NCI-H128 (cell line): ENCODE data around the gene PPP1R12A.
"Not testable (repeated sequence)": the region's sequence is repeated elsewhere in the genome, so short reads cannot be mapped to it uniquely, and the experiment has no call there.

Experiments
- DNase-seq: peaks from one replicate; lab custom pipeline; 2025; ENCODE audit not compliant: unreplicated experiment; lab: John Stamatoyannopoulos, UW

PPP1R12A gene

DNA sequence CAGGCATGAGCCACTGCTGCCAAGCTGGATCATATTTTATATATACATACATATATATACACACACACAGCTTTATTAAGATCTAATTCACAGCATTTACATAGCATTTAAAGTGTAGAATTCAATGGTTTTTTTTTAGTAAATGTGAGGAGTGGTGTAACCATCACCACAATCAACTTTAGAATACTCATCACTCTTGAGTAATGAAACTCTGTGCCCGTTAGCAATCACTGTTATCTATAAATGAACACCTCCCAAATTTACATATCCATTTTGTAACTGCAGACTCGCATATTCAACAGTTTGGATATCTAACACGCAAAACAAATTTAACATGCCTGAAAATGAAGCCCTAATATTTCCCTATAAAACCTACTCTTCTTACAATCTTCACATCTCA, 90.9 kb downstream of the PPP1R12A start:
- DNase-seq: no peak

DNA sequence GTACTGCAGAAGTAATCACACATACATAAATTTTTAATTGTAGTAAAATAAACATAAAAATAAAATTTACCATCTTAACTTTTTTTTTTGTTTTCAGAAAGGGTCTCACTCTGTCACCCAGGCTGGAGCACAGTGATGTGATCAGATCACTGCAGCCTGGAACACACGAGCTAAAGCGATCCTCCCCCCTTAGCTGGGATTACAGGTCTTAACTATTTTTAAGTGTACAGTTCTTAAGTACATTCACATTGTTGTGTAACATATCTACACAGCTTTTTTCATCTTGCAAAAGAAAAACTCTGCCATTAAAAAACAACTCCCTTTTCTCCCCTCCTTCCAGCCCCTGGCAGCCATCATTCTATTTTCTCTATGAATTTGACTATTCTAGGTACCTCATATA, 92.3 kb downstream of the PPP1R12A start:
- DNase-seq: no peak

DNA sequence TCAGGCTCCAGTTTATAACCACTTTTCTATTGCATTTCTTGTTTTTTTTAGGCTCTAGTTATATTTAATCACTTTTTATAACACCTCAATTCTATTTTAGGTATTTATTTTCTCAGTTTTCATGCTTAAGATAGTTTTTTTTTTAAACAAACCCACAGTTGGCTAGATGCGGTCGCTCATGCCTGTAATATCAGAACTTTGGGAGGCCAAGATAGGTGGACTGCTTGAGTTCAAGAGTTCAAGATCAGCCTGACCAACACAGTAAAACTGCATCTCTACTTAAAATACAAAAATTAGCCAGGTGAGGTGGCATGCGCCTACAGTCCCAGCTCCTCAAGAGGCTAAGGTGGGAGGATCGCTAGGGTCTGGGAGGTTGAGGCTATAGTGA, 93.0 kb downstream of the PPP1R12A start:
- no peak for DNase-seq

DNA sequence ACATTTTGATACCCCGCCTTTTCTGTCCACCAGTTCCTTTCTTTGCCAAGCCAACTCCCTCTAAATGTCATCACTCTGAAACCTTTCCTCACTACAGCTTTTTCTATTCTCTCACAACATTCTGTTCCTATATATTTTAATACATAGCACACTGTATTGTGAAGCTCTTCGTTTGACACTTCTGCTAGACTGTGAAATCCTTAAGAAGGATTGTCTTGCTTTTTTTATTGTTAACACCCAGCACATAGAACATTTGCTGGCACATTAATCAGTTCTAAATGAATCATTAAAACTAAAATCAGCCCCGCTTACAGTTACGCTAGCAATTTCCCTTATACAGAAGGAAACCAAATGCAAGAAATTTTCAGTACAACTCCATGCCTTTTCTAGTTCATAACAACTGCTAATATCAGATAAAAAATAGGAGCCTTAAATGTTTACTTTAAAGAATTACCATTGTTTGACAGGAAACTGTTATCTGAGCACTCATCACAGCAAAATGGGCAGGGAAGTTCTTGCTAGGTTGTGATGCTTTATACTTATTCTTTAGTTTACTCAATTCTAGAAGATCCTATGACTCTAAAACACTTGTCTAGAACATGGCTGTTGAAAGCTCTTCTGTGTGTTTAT, 93.5 kb downstream of the PPP1R12A start:
- DNase-seq: no peak

DNA sequence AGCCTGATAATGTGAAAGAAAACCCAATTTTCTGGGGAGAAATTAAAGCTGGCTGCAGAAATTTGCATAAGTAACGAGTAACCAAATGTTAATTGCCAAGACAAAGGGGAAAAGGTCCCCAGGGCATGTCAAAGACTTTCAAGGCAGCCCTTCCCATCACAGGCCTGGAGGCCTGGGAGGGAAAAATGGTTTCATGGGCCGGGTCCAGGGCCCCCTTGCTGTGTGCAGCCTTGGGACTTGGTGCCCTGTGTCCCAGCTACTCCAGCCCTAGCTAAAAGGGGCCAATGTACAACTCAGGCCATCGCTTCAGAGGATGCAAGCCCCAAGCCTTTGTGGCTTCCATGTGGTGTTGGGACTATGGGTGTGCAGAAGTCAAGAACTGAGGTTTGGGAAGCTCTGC, 96.5 kb downstream of the PPP1R12A start:
- DNase-seq: no peak

DNA sequence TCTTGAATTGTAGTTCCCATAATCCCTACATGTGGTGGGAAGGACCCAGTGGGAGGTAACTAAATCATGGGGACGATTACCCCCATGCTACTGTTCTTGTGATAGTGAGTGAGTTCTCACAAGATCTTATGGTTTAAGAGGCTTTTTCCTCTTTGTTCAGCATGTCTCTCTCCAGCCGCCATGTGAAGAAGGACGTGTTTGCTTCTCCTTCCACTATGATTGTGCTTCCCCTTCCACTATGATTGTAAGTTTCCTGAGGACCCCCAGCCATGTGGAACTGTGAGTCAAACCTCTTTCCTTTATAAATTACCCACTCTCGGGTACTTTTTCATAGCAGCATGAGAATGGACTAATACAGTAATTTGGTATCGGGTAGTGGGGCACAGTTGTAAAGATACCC, 97.3 kb downstream of the PPP1R12A start:
- no peak for DNase-seq

DNA sequence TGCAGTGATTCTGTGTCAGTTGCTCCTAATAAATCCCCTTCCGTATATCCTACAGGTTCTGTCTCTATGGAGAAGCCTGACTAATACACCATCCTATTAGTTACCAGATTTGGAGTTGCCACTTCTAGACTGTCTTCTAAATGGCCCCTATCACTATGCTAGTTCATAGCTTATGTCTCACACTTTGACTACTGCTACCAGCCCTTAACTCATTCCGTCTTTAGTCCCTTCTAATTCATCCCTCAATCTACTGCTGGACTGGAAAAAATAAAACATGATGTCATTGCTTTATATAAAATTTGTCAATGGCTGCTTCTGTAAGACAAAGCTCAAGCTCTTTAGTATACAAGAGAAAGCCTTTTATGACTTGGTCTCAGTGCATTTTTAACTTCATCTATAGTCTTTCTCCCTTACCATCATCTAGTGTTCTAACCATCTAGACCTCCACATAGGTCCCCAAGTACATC, 99.5 kb downstream of the PPP1R12A start:
- no peak for DNase-seq

DNA sequence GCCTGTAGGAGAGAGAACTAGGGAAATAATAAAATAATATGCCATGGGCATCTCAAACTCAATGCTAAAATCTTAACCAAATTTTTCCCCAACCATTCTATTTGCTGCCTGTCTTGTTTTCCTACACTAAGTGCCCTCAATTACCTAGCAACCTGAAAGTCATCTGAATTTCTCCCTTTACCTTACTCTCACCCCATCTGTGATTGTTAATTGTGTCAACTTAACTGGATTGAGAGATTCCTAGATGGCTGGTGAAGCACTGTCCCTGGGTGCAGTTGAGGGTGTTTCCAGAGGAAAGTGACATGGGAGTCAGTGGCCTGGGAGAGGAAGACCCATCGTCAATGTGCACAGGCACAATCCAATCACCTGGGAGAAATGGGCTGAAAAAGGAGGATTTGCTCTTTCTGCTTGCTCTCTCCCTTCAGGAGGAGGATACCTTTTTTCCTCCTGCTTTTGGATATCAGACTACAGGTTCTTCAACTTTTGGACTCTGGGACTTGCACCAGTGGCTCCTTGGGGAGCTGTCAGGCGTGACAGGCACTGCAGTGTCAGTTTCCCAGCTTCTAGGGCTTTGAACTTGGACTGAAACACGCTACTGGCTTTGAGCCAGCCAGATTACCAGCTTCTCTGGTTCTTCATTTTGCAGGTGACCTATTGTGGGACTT, 100.1 kb downstream of the PPP1R12A start:
- no peak for DNase-seq

DNA sequence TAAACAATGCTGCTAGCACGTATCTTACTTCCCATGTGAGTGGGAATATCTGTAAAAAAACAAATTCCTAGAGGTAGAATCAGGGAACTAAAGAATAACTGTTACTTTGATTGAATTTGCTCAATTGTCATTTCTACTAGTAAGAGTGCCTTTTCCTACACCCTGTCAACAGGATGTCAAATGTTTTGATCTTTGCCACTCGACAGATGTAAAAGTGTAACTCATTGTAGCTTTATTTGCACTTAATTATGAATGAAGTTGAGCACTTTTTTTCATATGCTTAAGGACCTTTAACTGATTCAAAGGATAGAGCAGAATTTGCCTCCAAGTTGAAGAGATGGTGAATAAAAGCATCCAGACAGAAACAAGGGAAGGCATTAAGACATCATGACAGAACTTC, 104.5 kb downstream of the PPP1R12A start:
- no peak for DNase-seq

DNA sequence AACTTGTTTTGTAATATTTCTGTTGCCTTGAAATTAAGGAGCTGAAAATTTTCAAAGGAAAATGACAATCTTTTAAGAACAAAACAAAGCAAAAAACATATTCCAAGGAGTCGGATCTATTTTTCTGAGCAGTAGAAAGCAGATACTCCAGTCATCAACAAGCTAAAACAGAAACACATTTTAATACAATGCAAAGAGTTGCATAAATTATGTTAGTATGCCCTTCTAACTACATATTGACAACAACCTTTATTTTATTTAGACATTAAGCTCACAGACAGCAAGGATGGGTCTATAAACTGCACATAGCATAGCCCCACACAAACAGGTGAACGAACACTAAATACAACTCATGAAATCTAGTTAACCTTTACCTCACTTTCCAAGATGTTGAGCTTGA, 106.0 kb downstream of the PPP1R12A start:
- DNase-seq: no peak

DNA sequence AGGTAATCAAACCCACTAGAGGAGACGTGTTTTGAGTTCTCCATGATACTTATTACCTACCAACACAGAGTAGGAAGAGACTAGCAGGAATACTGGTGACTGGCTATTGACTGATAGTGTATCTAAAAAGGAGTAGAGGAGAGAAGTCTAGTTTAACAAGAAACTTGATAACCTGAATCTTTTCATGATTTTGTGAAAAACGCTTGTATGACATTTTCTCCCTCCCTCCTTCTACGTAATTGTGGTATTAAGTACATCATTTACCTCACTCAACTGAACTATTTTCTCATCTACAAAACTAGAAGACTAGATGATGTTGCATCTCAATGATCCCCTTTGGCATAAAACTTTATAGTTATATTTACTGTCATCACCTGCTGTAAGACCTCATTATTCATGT, 107.4 kb downstream of the PPP1R12A start:
- no peak for DNase-seq

DNA sequence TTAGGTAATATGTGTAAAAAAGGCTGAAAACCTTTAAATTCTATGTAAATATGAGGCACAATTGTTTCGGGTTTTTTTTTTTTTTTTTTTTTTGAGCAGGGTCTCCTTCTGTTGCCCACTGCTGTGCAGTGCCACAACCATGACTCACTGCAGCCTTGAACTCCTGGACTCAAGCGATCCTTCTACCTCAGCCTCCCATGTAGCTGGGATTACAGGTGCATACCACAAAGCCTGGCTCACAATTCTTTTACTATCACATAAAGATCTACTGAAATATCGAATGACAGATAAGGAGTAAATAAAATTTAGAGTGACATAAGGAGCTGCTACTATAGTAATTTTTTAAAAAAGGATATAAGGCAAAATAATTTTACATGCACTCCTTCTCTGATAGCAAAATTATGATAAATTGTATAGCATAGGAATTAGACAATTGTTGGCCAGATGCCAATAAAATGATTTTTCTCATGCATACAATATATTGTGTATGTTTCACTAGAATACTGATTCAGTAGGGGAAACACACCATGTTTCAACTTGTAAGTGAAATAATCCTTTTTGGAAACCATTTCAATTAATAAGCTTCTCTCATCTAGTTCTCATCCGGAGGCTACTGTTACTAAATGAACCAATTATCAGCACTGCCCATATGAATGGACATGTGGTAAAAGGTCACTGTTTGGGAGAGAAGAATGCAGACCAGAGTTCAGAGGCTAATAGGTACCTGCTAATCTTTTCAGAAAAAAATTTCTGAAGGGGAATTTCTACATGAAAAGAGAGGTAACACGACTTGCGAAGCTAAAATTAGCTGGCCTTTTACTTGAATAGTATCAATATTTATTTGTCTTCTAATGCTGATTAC, 108.4 kb downstream of the PPP1R12A start:
- no peak for DNase-seq

DNA sequence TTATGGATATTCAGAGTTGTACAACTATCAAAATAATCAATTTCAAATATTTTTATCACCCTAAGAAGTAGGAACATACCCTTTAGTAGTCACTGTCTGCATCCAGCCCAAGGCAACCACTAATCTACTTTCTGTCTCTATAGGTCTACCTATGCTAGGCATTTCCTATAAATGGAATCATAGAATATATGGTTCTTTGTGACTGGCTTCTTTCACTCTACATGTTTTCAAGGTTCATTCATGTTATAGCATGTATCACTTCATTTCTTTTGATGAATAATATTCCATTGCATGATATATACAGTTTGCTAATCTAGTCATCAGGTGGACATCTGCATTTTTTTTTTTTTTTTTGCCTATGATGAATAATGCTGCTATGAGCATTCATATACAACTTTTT, 112.4 kb downstream of the PPP1R12A start:
- DNase-seq: no peak

DNA sequence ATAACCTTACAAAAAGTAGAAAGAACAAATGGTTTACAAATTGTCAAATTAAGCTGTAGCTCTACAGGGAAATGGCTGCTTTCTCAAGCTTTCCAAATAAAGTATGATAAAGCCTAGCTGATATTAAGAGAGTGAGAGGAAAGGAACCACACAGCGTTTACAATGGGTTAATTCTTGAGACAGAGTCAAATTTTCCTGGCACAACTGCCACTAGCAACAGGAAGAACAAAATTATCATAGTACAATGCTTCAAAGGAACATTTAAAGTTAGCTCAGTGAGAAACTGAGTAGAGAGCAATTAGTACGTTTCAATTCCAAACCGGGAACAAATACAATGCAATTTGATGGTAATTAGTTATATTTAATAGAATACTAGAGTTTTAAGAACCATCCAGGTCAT, 116.0 kb downstream of the PPP1R12A start:
- DNase-seq: no peak

DNA sequence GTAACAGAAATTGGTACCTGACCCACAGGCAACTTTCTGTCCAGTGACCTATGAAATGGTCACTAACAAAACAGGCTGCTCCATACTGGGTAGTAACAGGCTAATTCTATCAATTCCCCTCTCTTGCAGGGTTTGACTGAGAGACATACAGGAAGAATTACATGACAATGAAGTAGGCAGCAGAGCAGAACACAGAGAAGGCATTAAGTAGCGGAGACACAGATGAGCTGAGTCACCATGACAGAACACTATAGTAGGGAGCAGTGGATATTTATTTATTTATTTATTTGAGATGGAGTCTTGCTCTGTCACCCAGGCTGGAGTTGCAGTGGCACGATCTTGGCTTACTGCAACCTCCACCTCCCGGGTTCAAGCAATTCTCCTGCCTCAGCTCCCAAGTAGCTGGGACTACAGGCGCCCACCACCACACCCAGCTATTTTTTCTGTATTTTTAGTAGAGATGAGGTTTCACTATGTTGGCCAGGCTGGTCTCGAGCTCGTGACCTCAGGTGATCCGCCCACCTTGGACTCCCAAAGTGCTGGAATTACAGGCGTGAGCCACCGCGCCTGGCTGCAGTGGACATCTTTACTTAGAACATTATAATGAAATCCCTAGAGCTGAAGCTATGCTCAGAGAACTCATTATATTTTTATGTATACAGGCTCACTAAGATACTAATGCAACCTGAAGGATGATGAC, 150.4 kb downstream of the PPP1R12A start:
- not testable (repeated sequence) for DNase-seq

DNA sequence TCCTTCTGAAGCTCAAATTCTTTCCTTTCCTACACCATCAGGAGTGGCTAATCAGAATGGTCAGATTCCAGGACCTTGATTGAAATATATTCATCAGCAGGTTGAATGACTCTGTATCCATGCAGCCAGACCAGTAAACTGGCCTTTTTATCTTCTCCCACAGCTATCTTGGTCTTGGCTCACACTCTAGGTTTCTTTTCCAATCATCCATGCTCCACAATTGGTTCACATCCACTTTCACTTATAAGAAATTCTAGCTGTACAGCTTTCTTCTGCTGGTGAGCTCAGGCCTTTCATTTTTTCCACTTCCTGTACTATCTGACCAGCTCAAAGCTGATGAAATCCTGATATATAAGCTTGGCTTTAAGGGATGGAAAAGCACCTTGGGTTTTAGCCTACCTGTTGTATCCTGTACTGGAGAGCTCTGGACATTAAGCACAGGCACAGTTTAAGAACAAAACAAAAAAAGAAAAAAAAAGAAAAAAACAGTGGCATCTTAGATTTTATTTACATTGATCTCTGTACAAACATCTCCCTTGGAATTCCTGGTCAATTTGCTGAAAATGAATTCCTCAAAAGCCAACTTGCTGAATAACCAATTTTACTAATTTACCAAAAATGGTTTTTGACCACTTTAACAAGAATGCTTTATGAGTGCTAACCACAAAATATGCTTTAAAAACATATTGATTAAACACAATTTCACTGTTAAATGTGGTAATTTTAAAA, 152.6 kb downstream of the PPP1R12A start:
- no peak for DNase-seq

DNA sequence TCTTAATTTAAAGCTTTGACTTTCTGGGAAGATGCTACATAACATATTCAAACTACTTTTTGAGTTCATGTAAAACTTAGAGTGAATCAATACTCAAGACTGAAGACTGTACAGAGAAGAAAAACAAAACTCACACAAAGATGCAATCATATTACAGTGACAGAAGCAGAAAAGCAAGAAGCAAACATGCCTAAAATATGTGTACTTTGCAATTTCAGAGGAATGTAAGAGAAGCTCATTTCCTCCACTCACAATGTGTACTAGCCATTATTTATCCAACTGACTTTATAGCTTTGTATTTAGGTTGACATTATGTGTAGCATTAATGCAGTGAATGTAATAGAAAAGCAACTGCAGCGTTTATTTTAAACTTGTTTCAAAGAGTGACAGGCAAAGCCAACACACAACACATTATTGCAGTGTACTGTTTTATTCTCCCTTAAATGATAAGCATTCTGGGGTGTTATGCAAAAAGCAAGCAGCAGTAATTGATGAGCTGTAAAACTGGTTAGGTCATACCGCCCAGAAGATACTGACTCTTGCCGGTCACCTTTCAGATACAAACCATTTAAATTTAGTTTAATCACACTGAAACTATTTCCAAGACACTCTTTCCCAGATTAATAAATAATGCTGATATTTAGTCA, 156.0 kb downstream of the PPP1R12A start:
- no peak for DNase-seq

DNA sequence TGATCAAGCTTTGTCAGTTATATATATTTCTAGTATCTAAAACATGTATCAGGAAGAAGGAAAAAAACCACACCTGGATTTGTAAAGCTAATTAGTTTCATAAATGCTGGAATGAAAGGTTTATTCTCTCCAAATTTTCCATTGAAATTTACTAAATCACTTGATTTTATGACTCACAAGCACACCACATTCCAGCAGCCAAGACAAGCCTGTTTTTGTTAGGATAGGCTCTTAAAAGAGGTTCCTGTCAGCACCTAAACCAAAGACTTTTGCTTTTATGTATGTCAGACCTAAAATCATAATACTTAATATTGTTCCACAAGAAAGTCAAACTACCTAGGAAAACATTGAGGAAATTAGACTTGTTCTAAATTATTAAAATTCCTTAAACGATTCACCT, 158.8 kb downstream of the PPP1R12A start:
- DNase-seq: no peak

DNA sequence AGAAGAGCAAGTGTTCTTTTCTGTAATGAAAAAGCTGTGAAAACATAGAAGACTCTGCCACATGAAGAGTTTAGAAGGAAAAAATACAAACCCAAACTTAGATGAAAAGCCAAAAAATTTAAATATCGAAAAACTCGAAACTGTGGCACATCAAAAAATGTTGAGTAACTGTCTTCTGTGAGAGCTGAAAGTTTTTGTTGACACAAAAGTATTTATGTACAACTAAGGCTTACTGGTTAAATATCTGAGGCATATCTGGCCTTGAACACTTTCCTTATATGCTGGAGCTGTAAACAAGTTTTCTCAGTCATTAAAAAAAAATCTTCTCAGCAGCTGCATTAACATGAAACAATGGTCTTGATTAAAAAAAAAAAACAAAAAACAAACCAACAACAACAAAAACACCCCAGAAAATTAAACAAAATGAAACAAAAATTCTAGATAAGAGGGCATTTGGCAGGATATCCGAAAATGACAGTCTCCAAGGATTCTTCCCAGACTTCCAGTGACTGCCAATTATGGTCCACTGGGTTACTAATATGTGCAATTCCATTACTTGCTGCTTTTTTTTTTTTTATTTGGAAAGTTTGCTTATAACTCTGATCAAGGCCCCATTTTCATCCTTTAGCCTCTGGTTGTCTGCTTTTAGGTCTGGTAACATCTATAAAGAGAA, 159.4 kb downstream of the PPP1R12A start:
- no peak for DNase-seq

DNA sequence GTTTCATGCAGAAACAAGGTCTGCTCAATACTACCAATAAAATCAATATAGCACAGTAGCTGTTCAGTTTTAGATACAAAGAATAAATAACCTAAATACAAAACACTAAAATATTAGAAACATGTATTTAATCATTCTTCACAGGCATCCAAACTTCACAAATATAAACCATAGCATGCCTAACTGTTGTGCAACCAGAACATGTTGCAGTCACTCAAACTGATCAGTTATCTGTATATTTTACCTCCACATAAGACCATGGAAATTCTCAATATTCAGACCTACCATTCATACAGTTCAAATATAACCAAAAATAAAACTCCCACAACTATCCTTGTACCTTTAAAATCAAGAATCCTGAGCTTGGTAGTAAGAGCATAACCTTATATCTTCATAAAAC, 161.0 kb downstream of the PPP1R12A start:
- no peak for DNase-seq
